Large intestine (tissue), 3 donors: Measurements from ENCODE around the gene RAB44. TPM values are rescaled to one million over a fixed set of nuclear protein-coding genes. Genes with fewer than 3 reads are reported as not detected.

Source experiments
- DNase-seq, 2 donors: peaks; one replicate each; pipeline versions ENCODE4 v3.0.0 to v3.0.0-alpha.2; 2013
- H3K27ac ChIP-seq: one replicate; pipeline ENCODE4 v1.5.1; 2013; ENCODE audit warnings: low read length
- H3K27me3 ChIP-seq: 2 replicates; pipeline ENCODE4 v1.6.1; 2013; ENCODE audit warnings: low read length; ENCODE audit not compliant: control insufficient read depth, insufficient read depth
- H3K36me3 ChIP-seq: 2 replicates; pipeline ENCODE4 v1.6.1; 2013; ENCODE audit warnings: low read length; ENCODE audit not compliant: control insufficient read depth, insufficient read depth
- H3K4me1 ChIP-seq: one replicate; pipeline ENCODE4 v1.6.1; 2013; ENCODE audit warnings: low read length; ENCODE audit not compliant: control insufficient read depth, insufficient read depth
- H3K4me3 ChIP-seq: one replicate; pipeline ENCODE4 v1.5.1; 2013; ENCODE audit warnings: low read length
- H3K9me3 ChIP-seq: one replicate; pipeline ENCODE4 v1.6.1; 2013; ENCODE audit warnings: mild to moderate bottlenecking, low read depth, low read length, moderate library complexity; ENCODE audit not compliant: control insufficient read depth
- WGBS: methylation state at CpG from one replicate; pipeline ENCODE4 v1.1.5; 2013; ENCODE audit warnings: low lambda C conversion rate; ENCODE audit not compliant: insufficient coverage; 5-methylcytosine and 5-hydroxymethylcytosine counted together
- polyA plus RNA-seq: library from polyadenylated mRNA; unstranded; fragments of 120-200 nt; gene quantifications from one replicate; pipeline ENCODE4 v1.2.1, GENCODE V29; 2013

The RAB44 gene
- polyA plus RNA-seq, 1 donor: 0.04 TPM

GRCh38 chr6:36713846-36714245 lies 16.2 kb downstream of the RAB44 start:
- Histone ChIP-seq H3K4me3 (no peak overlapping the region), H3K4me1 (no peaks in the 10 kb centered on the region), H3K27ac (no peak overlapping the region), H3K27me3 (no peaks in the 10 kb centered on the region), H3K9me3 (no peaks in the 10 kb centered on the region), H3K36me3 (no peaks in the 10 kb centered on the region)
- no peak for DNase-seq
- no CpG with 5 or more reads among the region's 8 CpGs for WGBS

- no peak overlapping the region for H3K27ac ChIP-seq
- no peak overlapping the region for H3K4me3 ChIP-seq
- no peak for DNase-seq
- no peaks in the 10 kb centered on the region for H3K4me1 ChIP-seq
- no peaks in the 10 kb centered on the region for H3K27me3 ChIP-seq
- H3K36me3 ChIP-seq: no peaks in the 10 kb centered on the region
- no CpG with 5 or more reads among the region's 10 CpGs for WGBS
- H3K9me3 ChIP-seq: no peaks in the 10 kb centered on the region
Observed at GRCh38 chr6:36714511-36714910, 16.9 kb downstream of the RAB44 start.

- no peak overlapping the region for H3K4me3 ChIP-seq
- H3K9me3 ChIP-seq: no peaks in the 10 kb centered on the region
- no peaks in the 10 kb centered on the region for H3K27me3 ChIP-seq
- H3K4me1 ChIP-seq: no peaks in the 10 kb centered on the region
- H3K36me3 ChIP-seq: no peaks in the 10 kb centered on the region
- no peak overlapping the region for H3K27ac ChIP-seq
- no CpG with 5 or more reads among the region's 7 CpGs for WGBS
- DNase-seq: no peak
Observed at GRCh38 chr6:36715469-36715868, 17.8 kb downstream of the RAB44 start.

- H3K36me3 ChIP-seq: no peaks in the 10 kb centered on the region
- H3K4me3 ChIP-seq: no peak overlapping the region
- no peaks in the 10 kb centered on the region for H3K27me3 ChIP-seq
- no peaks in the 10 kb centered on the region for H3K9me3 ChIP-seq
- H3K4me1 ChIP-seq: no peaks in the 10 kb centered on the region
- no CpG with 5 or more reads among the region's 8 CpGs for WGBS
- DNase-seq: no peak
- no peak overlapping the region for H3K27ac ChIP-seq
Observed at GRCh38 chr6:36716476-36717093, 19.0 kb downstream of the RAB44 start.

- H3K27ac ChIP-seq: no peak overlapping the region
- WGBS: no CpG with 5 or more reads among the region's 13 CpGs
- H3K27me3 ChIP-seq: no peaks in the 10 kb centered on the region
- H3K36me3 ChIP-seq: no peaks in the 10 kb centered on the region
- no peak for DNase-seq
- no peaks in the 10 kb centered on the region for H3K9me3 ChIP-seq
- H3K4me3 ChIP-seq: no peak overlapping the region
- no peaks in the 10 kb centered on the region for H3K4me1 ChIP-seq
Observed at GRCh38 chr6:36717231-36717825, 19.7 kb downstream of the RAB44 start.

- Histone ChIP-seq H3K4me1 (no peaks in the 10 kb centered on the region), H3K27ac (no peak overlapping the region), H3K4me3 (no peak overlapping the region), H3K9me3 (no peaks in the 10 kb centered on the region), H3K27me3 (no peaks in the 10 kb centered on the region), H3K36me3 (no peaks in the 10 kb centered on the region)
- DNase-seq: no peak
- WGBS: no CpG with 5 or more reads among the region's 12 CpGs
Observed at GRCh38 chr6:36717871-36718540, 20.4 kb downstream of the RAB44 start.

- WGBS: no CpG with 5 or more reads among the region's 5 CpGs
- no peak overlapping the region for H3K4me3 ChIP-seq
- DNase-seq: no peak
Observed at GRCh38 chr6:36718560-36718959, 20.9 kb downstream of the RAB44 start.

GRCh38 chr6:36719126-36719525 lies 21.5 kb downstream of the RAB44 start:
- H3K4me3 ChIP-seq: no peak overlapping the region
- DNase-seq: no peak
- H3K27ac ChIP-seq: no peak overlapping the region
- no CpG with 5 or more reads among the region's 7 CpGs for WGBS
- H3K36me3 ChIP-seq: no peaks in the 10 kb centered on the region
- H3K4me1 ChIP-seq: no peaks in the 10 kb centered on the region
- H3K27me3 ChIP-seq: no peaks in the 10 kb centered on the region
- H3K9me3 ChIP-seq: no peaks in the 10 kb centered on the region

More at GRCh38 chr6:36718560-36718959, 20.9 kb downstream of the RAB44 start:
- no peak overlapping the region for H3K27ac ChIP-seq
- no peaks in the 10 kb centered on the region for H3K27me3 ChIP-seq
- no peaks in the 10 kb centered on the region for H3K4me1 ChIP-seq
- no peaks in the 10 kb centered on the region for H3K36me3 ChIP-seq
- no peaks in the 10 kb centered on the region for H3K9me3 ChIP-seq

- Histone ChIP-seq H3K4me3 (no peak overlapping the region), H3K9me3 (no peaks in the 10 kb centered on the region), H3K4me1 (no peaks in the 10 kb centered on the region), H3K36me3 (no peaks in the 10 kb centered on the region), H3K27me3 (no peaks in the 10 kb centered on the region), H3K27ac (no peak overlapping the region)
- no peak for DNase-seq
- no CpG with 5 or more reads among the region's 11 CpGs for WGBS
Observed at GRCh38 chr6:36720251-36721141, 22.9 kb downstream of the RAB44 start.
